CD4-positive, alpha-beta T cell (primary cell): ENCODE results near the gene LDB2. TPM values are rescaled to one million over a fixed set of nuclear protein-coding genes. Genes with fewer than 3 reads are reported as not detected.

Experiments
- ATAC-seq: fragments of 200-7000 bp; cut with Tn5 transposase; one replicate; pipeline ENCODE4 v1.10.0; 2022; ENCODE audit warnings: mild to moderate bottlenecking; ENCODE audit not compliant: poor library complexity
- CTCF ChIA-PET: fragments of 350-600 bp; sonication (Branson Sonifier 250); formaldehyde crosslinking; loops from one replicate; lab custom pipeline; 2021; ENCODE audit warnings: antibody characterized with exemption, inconsistent platforms; lab: Charles Lee
- POLR2A ChIA-PET: fragments of 350-600 bp; sonication (Branson Sonifier 250); formaldehyde crosslinking; loops from one replicate; lab custom pipeline; 2021; ENCODE audit warnings: antibody characterized with exemption, inconsistent platforms; lab: Charles Lee
- DNase-seq, 14 experiments: peaks; one replicate each; pipeline ENCODE4 v3.0.0-alpha.2; 2013 to 2020; ENCODE audit warnings: mixed read lengths in 2 of 14
- H3K27ac ChIP-seq, 2 donors: one replicate each; pipeline versions ENCODE4 v1.5.1 to v1.7.0; 2013; ENCODE audit warnings: low read length in 2 of 2, low read depth in 1 of 2, mild to moderate bottlenecking in 1 of 2
- H3K27me3 ChIP-seq, 2 experiments: 1 replicate in 1 of 2; 2 replicates in 1 of 2; pipeline versions ENCODE4 v1.6.1 to v1.7.0; 2013; ENCODE audit warnings: low read length in 2 of 2, control low read depth in 1 of 2, mild to moderate bottlenecking in 1 of 2, moderate library complexity in 1 of 2; ENCODE audit not compliant: insufficient read depth in 2 of 2, control insufficient read depth in 1 of 2
- H3K36me3 ChIP-seq: one replicate; pipeline ENCODE4 v1.6.1; 2013; ENCODE audit warnings: low read length, control low read depth; ENCODE audit not compliant: insufficient read depth
- H3K4me1 ChIP-seq: one replicate; pipeline ENCODE4 v1.6.1; 2013; ENCODE audit warnings: low read length, control low read depth; ENCODE audit not compliant: insufficient read depth
- H3K4me3 ChIP-seq: one replicate; pipeline ENCODE4 v1.5.1; 2013; ENCODE audit warnings: mild to moderate bottlenecking, low read length, moderate library complexity
- H3K9me3 ChIP-seq, 2 experiments: 1 replicate in 1 of 2; 2 replicates in 1 of 2; pipeline versions ENCODE4 v1.6.1 to v1.7.0; 2013; ENCODE audit warnings: low read length in 2 of 2, mild to moderate bottlenecking in 2 of 2, control low read depth in 1 of 2, moderate library complexity in 1 of 2; ENCODE audit not compliant: control insufficient read depth in 1 of 2, insufficient read depth in 1 of 2
- H3K27ac Mint-ChIP-seq: one replicate; pipeline ENCODE4 v1.8.0; 2020; ENCODE audit warnings: mixed read lengths
- H3K27me3 Mint-ChIP-seq: one replicate; pipeline ENCODE4 v1.8.0; 2021; ENCODE audit warnings: mixed read lengths
- H3K36me3 Mint-ChIP-seq: one replicate; pipeline ENCODE4 v1.8.0; 2021; ENCODE audit warnings: low read depth, mixed read lengths
- H3K4me1 Mint-ChIP-seq: one replicate; pipeline ENCODE4 v1.8.0; 2021; ENCODE audit warnings: low read depth, mixed read lengths
- H3K4me3 Mint-ChIP-seq: one replicate; pipeline ENCODE4 v1.8.0; 2020; ENCODE audit warnings: mild to moderate bottlenecking, mixed read lengths
- H3K9me3 Mint-ChIP-seq: one replicate; pipeline ENCODE4 v1.8.0; 2020; ENCODE audit warnings: mixed read lengths
- intact Hi-C, 2 experiments: fragments of 100-400 bp; cut with DNase I in 1 of 2; cut with micrococcal nuclease in 1 of 2; formaldehyde crosslinking; loops; one replicate each; pipeline versions ENCODE4 v1.15.1 to v1.9.0; 2023 to 2025; cut with DNase I, micrococcal nuclease
- total RNA-seq, 174 experiments: library from RNA in 2 of 174; stranded (reverse) in 2 of 174; gene quantifications; one replicate each; pipeline ENCODE4 v1.2.3 and lab custom pipeline; 2021 to 2026
- TF ChIP-seq, protein P1 (sequence below): fragments of 200-600 bp; IDR thresholded peaks from one replicate; pipeline ENCODE4 v1.8.0; 2022; ENCODE audit warnings: antibody characterized with exemption, mild to moderate bottlenecking

LDB2 gene
- total RNA-seq, 2 experiments from 2014 or later, result not detected

GRCh38 chr4:16887887-16888286, 10.6 kb downstream of the LDB2 start:
- peaks cover 39% of the 10 kb centered on the region for H3K4me1 Mint-ChIP-seq
- no peak overlapping the region for H3K27ac ChIP-seq
- DNase-seq, result no peak
- H3K4me3 ChIP-seq, result no peak overlapping the region
- no peak overlapping the region for H3K27ac Mint-ChIP-seq
- CTCF ChIA-PET, result no interaction called here
- peaks cover 10% of the 10 kb centered on the region for H3K4me1 ChIP-seq
- no peaks in the 10 kb centered on the region for H3K36me3 Mint-ChIP-seq
- no peak overlapping the region for H3K4me3 Mint-ChIP-seq
- H3K36me3 ChIP-seq, result no peaks in the 10 kb centered on the region
- peaks cover 3% of the 10 kb centered on the region for H3K9me3 Mint-ChIP-seq
- TF ChIP-seq, protein P1, sequence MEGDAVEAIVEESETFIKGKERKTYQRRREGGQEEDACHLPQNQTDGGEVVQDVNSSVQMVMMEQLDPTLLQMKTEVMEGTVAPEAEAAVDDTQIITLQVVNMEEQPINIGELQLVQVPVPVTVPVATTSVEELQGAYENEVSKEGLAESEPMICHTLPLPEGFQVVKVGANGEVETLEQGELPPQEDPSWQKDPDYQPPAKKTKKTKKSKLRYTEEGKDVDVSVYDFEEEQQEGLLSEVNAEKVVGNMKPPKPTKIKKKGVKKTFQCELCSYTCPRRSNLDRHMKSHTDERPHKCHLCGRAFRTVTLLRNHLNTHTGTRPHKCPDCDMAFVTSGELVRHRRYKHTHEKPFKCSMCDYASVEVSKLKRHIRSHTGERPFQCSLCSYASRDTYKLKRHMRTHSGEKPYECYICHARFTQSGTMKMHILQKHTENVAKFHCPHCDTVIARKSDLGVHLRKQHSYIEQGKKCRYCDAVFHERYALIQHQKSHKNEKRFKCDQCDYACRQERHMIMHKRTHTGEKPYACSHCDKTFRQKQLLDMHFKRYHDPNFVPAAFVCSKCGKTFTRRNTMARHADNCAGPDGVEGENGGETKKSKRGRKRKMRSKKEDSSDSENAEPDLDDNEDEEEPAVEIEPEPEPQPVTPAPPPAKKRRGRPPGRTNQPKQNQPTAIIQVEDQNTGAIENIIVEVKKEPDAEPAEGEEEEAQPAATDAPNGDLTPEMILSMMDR, result no peak
- no peaks in the 10 kb centered on the region for H3K27me3 ChIP-seq
- intact Hi-C loops, result no loop called here
- POLR2A ChIA-PET, result no interaction called here
- ATAC-seq, result no peak
- no peaks in the 10 kb centered on the region for H3K27me3 Mint-ChIP-seq
- no peaks in the 10 kb centered on the region for H3K9me3 ChIP-seq

DNA sequence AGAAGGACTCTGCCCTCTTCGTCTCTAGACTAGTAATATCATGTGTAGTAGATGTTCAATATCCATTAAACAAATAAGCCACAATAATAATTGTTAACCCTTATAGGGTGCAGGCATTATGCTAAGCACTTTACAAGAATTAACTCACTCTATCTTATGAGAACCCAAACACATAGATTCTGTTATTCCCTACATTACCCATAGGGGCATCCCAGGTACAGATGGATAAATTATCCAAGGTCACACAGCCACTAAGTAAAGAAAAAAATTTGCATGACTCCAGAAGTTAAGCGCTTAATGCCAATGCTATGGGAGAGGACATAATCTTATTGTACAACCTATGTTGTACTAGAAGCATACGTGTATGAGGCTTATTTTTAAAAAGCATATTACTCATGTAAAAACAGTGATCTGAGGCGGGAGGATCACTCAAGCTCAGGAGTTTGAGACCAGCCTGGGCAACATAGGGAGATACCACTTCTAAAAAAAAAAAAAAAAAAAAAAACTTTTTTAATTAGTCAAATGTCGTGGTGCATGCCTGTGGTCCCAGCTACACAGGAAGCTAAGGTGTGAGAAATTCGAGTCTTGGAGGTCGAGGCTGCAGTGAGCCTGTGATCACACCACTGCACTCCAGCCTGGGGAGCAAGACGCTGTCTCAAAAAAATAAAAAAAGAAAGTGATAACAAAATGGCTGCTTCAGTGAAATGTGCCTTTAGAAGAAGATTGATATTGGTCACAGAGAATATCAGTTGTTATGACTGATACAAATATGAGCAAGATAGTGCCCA, 13.6 kb downstream of the LDB2 start:
- DNase-seq, result peak in 1 of 14 experiments; percentile 45
- TF ChIP-seq, protein P1, result no peak
- Histone ChIP-seq H3K27ac (no peak overlapping the region), H3K36me3 (no peaks in the 10 kb centered on the region), H3K4me1 (peaks cover under 1% of the 10 kb centered on the region), H3K4me3 (no peak overlapping the region), H3K9me3 (no peaks in the 10 kb centered on the region), H3K27me3 (no peaks in the 10 kb centered on the region)
- no peak for ATAC-seq
- CTCF ChIA-PET, result no interaction called here
- no peak overlapping the region for H3K4me3 Mint-ChIP-seq
- peaks cover 3% of the 10 kb centered on the region for H3K9me3 Mint-ChIP-seq
- no peak overlapping the region for H3K27ac Mint-ChIP-seq
- intact Hi-C loops, result no loop called here
- POLR2A ChIA-PET, result no interaction called here
- H3K27me3 Mint-ChIP-seq, result no peaks in the 10 kb centered on the region
- no peaks in the 10 kb centered on the region for H3K36me3 Mint-ChIP-seq
- H3K4me1 Mint-ChIP-seq, result peaks cover 12% of the 10 kb centered on the region

GRCh38 chr4:16883806-16884205, 14.6 kb downstream of the LDB2 start:
- peaks cover under 1% of the 10 kb centered on the region for H3K4me1 Mint-ChIP-seq
- POLR2A ChIA-PET, result no interaction called here
- DNase-seq, result no peak
- no peaks in the 10 kb centered on the region for H3K9me3 ChIP-seq
- H3K27ac ChIP-seq, result no peak overlapping the region
- no peaks in the 10 kb centered on the region for H3K36me3 ChIP-seq
- ATAC-seq, result no peak
- H3K9me3 Mint-ChIP-seq, result peaks cover 3% of the 10 kb centered on the region
- H3K4me3 ChIP-seq, result no peak overlapping the region
- H3K36me3 Mint-ChIP-seq, result no peaks in the 10 kb centered on the region
- H3K4me1 ChIP-seq, result no peaks in the 10 kb centered on the region
- H3K27me3 Mint-ChIP-seq, result no peaks in the 10 kb centered on the region
- H3K4me3 Mint-ChIP-seq, result no peak overlapping the region
- no peaks in the 10 kb centered on the region for H3K27me3 ChIP-seq
- intact Hi-C loops, result no loop called here
- CTCF ChIA-PET, result no interaction called here
- TF ChIP-seq, protein P1, result no peak
- no peak overlapping the region for H3K27ac Mint-ChIP-seq
